ENCODE data around the gene LDHD. TPM values are rescaled to one million over a fixed set of nuclear protein-coding genes. Genes with fewer than 3 reads are reported as not detected.

LDHD gene
- total RNA-seq, 4 donors from 2014 or later: 10.2 to 41.3 (median 26.3) TPM

DNA sequence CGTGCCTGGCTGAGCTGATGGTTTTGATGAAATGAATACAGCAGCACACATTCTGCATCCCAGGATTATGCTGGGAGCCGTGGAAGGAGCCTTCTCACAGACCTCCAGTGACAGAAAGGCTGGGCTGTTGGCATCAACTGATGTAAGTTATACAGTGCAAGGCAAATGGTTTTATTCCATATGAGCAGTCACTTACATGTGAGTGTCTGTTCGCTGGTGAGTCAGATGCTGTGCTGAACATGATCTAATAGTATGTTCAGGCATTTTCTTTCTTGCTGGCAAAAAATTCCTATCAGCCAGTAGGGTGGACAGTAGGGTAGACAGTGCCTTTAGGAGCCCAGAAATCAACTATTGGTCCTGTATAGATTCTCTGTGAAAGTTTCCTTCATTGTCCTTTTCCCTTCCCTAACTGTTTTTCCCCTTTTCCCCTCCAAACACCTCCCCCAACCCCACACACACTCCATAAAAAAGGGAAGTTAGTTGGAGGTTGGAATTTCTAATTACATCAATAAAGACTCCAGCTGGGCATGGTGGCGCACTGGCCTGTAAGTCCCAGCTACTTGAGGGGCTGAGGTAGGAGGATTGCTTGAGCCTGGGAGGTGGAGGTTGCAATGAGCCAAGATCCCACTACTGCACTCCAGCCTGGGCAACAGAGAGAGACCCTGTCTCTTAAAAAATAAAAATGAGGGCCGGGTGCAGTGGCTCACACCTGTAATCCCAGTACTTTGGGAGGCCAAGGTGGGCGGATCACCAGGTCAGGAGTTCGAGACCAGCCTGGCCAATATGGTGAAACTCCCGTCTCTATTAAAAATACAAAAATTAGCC lies 36.2 kb downstream of the LDHD start:
- Histone ChIP-seq H3K4me1 (peaks cover 16 to 22% of the 10 kb centered on the region in 2 donors), H3K4me3 (replicated peaks in 1 of 3) (no peak overlapping the region), H3K9me3 (no peaks in the 10 kb centered on the region), H3K36me3 (no peaks in the 10 kb centered on the region), H3K27me3 (no peaks in the 10 kb centered on the region), H3K27ac (no peak overlapping the region)
- DNase-seq: no peak
- WGBS, 2 donors: 91 to 95% methylated on average over 8 of the region's 8 CpGs
- TF ChIP-seq POLR2A (IDR thresholded peaks at IDR 0.05): no peak
- TF ChIP-seq CTCF (IDR thresholded peaks at IDR 0.05): no peak
- intact Hi-C loops (cut with DNase I): no loop called here

DNA sequence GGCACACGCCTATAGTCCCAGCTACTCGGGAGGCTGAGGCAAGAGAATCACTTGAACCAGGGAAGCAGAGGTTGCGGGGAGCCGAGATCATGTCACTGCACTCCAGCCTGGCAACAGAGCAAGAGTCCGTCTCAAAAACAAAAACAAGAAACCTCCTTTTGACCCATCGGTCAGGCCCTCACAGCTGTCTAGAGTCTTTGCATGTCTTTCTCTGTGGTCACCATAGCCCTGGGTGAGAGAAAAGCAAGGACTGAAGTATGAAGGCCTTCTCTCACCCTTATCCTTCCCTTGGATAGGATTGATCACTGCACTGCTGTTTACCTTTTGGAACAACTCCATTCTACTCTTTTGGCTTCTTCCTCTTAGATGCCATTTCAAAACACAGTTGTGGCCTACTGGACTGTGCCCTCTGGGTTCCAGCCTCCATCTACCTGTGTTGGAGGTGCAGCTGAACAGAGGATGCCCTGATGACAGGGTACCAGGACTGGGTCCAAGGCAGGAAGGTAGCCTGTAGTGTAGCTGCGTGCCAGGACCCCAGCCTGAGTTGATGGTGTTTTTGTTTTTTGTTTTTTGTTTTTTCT lies 37.1 kb downstream of the LDHD start:
- Histone ChIP-seq H3K27ac (no peak overlapping the region), H3K9me3 (no peaks in the 10 kb centered on the region), H3K4me1 (peaks cover 25 to 27% of the 10 kb centered on the region in 2 donors), H3K4me3 (replicated peaks in 1 of 3) (no peak overlapping the region), H3K27me3 (no peaks in the 10 kb centered on the region), H3K36me3 (no peaks in the 10 kb centered on the region)
- TF ChIP-seq CTCF (IDR thresholded peaks at IDR 0.05) (no peak), POLR2A (IDR thresholded peaks at IDR 0.05) (no peak)
- DNase-seq: no peak
- intact Hi-C loops (cut with DNase I): no loop called here
- 95 to 96% methylated on average over 7 of the region's 7 CpGs for WGBS, 2 donors

GRCh38 chr16:75078886-75079285 lies 37.7 kb downstream of the LDHD start:
- H3K9me3 ChIP-seq: no peaks in the 10 kb centered on the region
- H3K36me3 ChIP-seq: no peaks in the 10 kb centered on the region
- no peaks in the 10 kb centered on the region for H3K27me3 ChIP-seq
- peaks cover 27 to 28% of the 10 kb centered on the region in 2 donors for H3K4me1 ChIP-seq
- 97 to 98% methylated on average over 8 of the region's 8 CpGs for WGBS, 2 donors
- H3K27ac ChIP-seq: no peak overlapping the region
- no peak overlapping the region for H3K4me3 ChIP-seq (replicated peaks in 1 of 3)
- no peak for DNase-seq
- intact Hi-C loops (cut with DNase I): no loop called here
- no peak for TF ChIP-seq POLR2A (IDR thresholded peaks at IDR 0.05)
- no peak for TF ChIP-seq CTCF (IDR thresholded peaks at IDR 0.05)

DNA sequence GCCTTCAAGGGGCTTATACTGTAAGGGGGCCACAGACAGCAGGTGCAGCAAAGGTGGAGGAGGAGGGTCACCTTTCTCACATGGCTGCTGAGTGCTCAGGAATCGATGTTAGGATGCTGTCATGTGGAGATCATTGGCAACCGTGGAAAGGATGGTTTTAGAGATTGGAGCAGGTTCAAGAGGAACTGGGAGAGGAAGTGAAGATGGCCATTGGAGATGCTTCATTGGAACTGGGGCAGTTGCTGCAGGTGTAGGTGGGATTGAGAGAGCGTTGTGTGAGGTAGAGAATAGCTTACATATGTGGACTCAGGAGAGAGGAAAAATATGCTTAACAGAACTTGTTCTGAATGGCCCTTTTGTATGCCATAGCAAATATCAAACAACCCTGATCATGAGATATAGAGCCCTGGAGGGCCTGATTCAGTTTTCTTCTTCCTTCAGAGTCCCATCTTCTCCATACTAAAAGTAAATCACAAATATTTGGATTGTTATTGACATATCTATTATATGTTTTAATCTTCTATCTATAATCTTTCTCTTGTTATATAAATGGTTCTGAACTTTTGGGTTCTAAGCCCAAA lies 40.8 kb downstream of the LDHD start:
- Histone ChIP-seq H3K4me3 (replicated peaks in 1 of 3) (no peak overlapping the region), H3K27me3 (no peaks in the 10 kb centered on the region), H3K27ac (no peak overlapping the region), H3K4me1 (peaks cover 9 to 17% of the 10 kb centered on the region in 2 donors), H3K9me3 (no peaks in the 10 kb centered on the region), H3K36me3 (no peaks in the 10 kb centered on the region)
- DNase-seq: no peak
- intact Hi-C loops (cut with DNase I): no loop called here
- 60 to 65% methylated on average over 3 of the region's 3 CpGs for WGBS, 2 donors
- TF ChIP-seq POLR2A (IDR thresholded peaks at IDR 0.05) (no peak), CTCF (IDR thresholded peaks at IDR 0.05) (no peak)
